Globus pallidus (tissue), 1 donor: Measurements from ENCODE around the gene OR13H1.
"Not testable (repeated sequence)": the region's sequence is repeated elsewhere in the genome, so short reads cannot be mapped to it uniquely, and the experiment has no call there.

Source experiments
- DNase-seq: peaks from one replicate; pipeline ENCODE4 v3.0.0-alpha.2; 2015; ENCODE audit warnings: low spot score

Gene OR13H1, protein sequence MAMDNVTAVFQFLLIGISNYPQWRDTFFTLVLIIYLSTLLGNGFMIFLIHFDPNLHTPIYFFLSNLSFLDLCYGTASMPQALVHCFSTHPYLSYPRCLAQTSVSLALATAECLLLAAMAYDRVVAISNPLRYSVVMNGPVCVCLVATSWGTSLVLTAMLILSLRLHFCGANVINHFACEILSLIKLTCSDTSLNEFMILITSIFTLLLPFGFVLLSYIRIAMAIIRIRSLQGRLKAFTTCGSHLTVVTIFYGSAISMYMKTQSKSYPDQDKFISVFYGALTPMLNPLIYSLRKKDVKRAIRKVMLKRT

GRCh38 chrX:131543774-131544173 is at the start of gene OR13H1:
TSS of gene OR13H1 (plus strand) at chrX:131544074. CDS start at chrX:131544074, 0 bp downstream.
- no peak for DNase-seq

DNA sequence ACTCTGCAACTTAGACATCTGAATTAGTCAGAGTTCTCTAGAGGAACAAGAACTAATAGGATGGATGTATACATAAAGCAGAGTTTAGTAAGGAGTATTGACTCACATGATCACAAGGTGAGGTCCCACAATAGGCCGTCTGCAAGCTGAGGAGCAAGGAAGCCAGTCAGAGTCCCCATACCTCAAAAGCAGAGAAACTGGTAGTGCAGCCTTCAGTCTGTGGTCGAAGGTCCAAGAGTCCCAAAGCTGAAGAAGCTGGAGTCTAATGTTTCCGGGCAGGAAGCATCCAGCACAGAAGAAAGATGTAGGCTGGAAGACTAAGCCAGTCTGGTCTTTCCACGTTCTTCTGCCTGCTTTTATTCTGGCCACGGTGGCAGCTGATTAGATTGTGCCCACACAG is 42.3 kb upstream of the OR13H1 start:
- not testable (repeated sequence) for DNase-seq

DNA sequence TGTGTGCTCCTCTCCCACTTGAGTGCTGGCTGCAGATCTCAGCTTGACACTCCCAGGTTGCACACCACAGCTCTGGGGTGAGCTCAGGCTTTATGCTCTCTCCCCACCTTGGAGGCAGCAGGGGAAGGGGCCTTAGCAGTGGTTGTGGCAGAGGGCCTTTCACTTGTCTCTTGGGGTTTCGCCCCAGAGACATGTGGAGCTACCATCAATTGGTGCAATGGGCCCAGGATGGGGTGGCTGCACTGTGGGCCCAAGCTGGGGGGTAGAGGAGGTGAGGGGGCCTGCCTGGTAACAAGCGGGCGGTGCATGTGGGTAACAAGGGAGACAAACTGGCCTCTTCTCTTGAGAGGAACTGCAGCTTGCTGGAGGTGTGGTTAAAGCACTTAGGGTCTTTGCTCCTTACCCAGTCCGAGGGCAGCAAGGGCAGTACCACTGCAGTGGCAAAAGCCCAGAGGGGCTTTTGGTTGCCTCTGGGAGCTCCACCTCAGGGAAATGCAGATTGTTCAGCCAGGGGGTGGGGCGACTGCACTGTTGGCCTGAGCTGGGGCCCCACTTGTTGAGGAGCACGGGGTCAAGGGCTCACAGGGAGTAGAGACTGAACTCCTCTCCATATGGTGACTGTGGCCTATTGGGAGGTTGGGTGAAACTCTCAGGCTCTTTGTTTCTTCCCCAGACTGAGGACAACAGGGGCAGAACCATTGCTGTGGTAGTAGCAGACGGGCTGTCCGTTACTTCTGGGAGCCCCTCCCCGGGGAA is 30.5 kb upstream of the OR13H1 start:
- no peak for DNase-seq

DNA sequence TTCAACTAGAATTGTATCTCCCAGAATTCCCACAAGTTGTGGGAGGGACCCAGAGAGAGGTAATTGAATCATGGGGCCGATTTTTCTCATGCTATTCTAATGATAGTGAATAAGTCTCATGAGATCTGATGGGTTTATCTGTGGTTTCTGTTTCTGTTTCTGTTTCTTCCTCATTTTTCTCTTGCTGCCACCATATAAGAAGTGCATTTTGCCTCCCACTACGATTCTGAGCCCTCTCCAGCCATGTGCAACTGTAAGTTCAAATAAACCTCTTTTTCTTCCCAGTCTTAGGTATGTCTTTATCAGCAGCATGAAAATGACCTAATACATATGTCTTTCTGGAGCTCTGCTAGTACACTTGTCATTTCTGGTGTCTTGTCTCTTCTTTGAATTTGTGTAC is 22.1 kb upstream of the OR13H1 start:
- no peak for DNase-seq

GRCh38 chrX:131544218-131544617 is 344 bp downstream of the OR13H1 start:
- DNase-seq = no peak

DNA sequence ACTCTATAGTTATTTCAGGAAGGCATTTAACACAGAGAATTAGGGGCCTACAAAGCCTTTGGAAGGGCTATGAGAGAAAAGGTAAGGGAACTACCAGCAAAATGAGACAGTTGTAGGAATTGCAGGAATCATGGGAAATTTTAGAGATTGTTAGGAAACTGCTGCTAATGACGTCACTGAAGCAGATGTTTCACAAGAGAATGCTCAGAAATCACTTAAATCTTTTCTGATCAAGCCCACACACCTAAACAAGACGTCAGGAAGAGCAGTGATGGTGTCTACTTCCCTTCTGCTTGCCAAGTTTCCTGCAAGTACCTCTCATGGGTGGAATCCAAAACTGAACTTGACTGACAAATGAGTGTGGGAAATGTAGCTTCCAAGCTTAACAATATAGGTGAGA is 5.1 kb downstream of the OR13H1 start:
- no peak for DNase-seq

- DNase-seq = not testable (repeated sequence)
These were observed 8.6 kb downstream of the OR13H1 start for GRCh38 chrX:131552453-131552852.

- no peak for DNase-seq
These were observed 14.7 kb downstream of the OR13H1 start for GRCh38 chrX:131558562-131558961.

DNA sequence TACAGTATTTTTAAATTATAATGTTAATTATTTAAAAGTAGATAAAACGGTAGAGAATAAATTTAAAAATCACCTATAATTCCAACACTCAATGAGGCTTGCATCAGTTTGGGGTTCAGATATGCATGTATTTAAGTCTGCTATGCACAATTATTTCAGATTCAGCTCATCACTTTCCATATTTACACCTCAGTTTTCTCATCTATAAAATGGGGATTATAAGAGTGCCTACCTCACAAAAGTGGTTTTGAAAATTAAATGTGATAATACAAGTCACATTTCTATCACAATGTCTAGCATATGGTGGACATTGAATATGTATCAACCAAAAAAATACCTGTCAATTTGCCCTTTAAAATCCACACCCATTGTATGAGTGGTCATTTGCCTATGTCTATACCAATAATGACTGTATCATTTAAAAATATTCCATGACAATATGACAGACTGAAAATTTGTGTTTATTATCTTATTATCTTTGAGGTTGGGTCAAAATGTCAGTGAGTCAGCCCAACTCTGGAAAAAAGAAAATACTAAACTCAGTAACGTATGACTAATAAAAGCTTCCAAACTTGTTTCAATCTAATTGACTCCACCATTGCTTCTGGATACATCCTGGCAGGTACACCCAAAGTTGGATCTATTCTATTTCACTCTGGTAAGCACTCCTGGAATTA is 20.8 kb downstream of the OR13H1 start:
- no peak for DNase-seq

DNA sequence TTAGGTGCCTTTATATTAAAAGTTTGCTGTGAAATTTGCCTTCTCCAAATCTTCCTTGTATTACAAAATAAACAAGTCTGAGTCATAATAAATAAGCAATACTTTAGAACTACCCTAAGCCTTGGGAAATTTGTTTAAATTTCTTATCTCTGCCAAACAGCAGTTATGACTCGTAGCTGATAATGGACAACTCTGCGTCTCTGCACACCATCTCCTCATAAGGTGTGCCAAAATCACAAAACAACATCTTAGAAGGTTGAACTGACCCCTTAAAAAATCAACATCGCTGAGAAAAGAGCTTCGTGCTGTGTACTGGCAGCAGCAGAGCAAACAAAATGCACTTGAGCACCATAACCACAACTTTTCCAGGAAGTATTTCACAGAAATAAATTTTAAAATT is 22.0 kb downstream of the OR13H1 start:
- DNase-seq = no peak

DNA sequence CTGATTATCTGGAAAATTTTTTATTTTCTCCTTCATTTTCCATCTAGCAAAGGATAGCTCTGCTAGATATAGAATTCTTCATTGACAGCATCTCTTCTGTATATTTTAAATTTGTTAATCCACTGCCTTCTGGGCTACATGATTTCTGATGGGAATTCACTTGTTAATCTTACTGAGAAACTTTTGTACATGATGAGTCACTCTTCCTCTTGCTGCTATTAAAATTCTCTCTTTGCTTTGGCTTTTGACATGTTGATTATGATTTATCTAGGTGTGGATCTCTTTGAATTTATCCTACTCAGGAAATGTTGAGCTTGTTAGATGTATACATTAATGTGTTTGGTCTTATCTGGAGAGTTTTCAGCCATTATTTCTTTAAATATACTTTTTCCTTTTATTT is 27.5 kb downstream of the OR13H1 start:
- DNase-seq = no peak

GRCh38 chrX:131572372-131573014 is 28.6 kb downstream of the OR13H1 start:
- no peak for DNase-seq

- no peak for DNase-seq
These were observed 33.5 kb downstream of the OR13H1 start for GRCh38 chrX:131577413-131577812.

DNA sequence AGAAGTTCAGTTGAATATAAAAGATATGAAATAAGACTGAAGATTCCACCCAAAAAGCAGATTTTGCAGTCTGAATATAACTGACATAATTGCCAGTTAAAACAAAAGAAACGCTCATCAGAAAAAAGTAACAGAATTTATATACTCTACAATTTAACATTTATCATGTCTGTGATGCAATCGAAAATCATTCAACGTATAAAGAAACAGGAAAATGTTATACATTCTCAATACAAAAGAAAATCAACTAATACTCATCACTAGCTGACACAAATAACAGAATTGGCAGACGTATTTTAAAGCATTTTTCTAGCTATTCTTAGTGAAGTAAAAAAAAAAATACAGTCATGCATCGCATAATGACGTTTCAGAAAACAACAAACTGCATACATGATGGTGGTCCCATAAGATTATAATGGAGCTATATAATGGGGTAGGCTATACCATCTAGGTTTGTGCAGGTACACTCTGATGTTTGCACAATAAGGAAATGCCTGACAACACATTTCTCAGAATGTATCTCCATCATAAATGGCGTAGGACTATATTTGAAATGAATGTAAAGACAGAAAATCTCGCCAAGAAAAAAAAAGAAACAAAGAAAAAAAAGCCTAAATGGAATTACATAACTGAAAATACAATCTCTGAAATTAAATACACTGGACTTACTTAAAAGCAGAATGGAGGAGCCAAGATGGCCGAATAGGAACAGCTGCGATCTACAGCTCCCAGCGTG is 34.3 kb downstream of the OR13H1 start:
- DNase-seq = no peak

DNA sequence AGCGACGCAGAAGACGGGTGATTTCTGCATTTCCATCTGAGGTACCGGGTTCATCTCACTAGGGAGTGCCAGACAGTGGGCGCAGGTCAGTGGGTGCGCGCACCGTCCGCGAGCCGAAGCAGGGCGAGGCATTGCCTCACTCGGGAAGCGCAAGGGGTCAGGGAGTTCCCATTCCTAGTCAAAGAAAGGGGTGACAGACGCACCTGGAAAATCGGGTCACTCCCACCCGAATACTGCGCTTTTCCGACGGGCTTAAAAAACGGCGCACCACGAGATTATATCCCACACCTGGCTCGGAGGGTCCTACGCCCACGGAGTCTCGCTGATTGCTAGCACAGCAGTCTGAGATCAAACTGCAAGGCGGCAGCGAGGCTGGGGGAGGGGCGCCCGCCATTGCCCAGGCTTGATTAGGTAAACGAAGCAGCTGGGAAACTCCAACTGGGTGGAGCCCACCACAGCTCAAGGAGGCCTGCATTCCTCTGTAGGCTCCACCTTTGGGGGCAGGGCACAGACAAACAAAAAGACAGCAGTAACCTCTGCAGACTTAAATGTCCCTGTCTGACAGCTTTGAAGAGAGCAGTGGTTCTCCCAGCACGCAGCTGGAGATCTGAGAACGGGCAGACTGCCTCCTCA is 35.0 kb downstream of the OR13H1 start:
- DNase-seq = not testable (repeated sequence)

GRCh38 chrX:131588995-131589394 is 45.1 kb downstream of the OR13H1 start:
- no peak for DNase-seq
